MM.1S (cell line): ENCODE results near the gene CLDN8.

ENCODE experiments used
- EZH2 ChIP-seq: fragments of 300-600 bp; sonication (generic); optimal IDR thresholded peaks from 2 replicates; pipeline ENCODE3; 2017; ENCODE audit warnings: low read depth, mild to moderate bottlenecking, antibody characterized with exemption, low read length, mixed read lengths
- TF ChIP-seq, protein P1 (sequence below): fragments of 300-600 bp; sonication (generic); IDR thresholded peaks from 2 replicates; pipeline ENCODE4 v1.5.1; 2016; ENCODE audit warnings: antibody characterized with exemption, low read length, mixed read lengths

DNA sequence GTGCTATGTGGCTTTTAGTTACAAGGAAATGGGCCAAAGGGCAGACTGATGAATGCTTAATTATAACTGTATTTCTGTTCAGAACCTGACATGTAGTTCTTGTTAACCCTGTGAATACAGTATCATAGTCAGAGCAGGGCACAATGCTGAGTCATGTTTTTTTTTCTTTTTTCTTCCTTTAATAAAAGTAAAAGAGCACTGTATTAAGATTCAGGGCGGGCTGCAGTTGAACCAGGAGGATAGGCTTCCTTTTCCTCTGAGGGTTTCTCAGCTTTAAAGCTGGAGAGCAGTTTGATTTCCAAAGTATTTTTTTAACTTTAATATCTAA lies 8.7 kb downstream of the CLDN8 start:
- TF ChIP-seq, protein P1, sequence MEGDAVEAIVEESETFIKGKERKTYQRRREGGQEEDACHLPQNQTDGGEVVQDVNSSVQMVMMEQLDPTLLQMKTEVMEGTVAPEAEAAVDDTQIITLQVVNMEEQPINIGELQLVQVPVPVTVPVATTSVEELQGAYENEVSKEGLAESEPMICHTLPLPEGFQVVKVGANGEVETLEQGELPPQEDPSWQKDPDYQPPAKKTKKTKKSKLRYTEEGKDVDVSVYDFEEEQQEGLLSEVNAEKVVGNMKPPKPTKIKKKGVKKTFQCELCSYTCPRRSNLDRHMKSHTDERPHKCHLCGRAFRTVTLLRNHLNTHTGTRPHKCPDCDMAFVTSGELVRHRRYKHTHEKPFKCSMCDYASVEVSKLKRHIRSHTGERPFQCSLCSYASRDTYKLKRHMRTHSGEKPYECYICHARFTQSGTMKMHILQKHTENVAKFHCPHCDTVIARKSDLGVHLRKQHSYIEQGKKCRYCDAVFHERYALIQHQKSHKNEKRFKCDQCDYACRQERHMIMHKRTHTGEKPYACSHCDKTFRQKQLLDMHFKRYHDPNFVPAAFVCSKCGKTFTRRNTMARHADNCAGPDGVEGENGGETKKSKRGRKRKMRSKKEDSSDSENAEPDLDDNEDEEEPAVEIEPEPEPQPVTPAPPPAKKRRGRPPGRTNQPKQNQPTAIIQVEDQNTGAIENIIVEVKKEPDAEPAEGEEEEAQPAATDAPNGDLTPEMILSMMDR: no peak
- TF ChIP-seq EZH2: no peak
